K562 (cell line): Measurements from ENCODE around the gene SLC13A4. TPM values are rescaled to one million over a fixed set of nuclear protein-coding genes. Genes with fewer than 3 reads are reported as not detected.

ENCODE experiments used
- ATAC-seq: fragments of 200-7000 bp; cut with Tn5 transposase; 3 replicates; pipeline ENCODE4 v1.9.1; 2020; ENCODE audit warnings: moderate library complexity
- BruUV-seq: library from RNA; stranded (reverse); fragments of 400-500 nt; replicated peaks from 2 replicates; lab custom pipeline; 2021; lab: Mats Ljungman, UMichigan
- CTCF ChIA-PET: fragments of 300-600 bp; formaldehyde crosslinking; extraction: SDS; loops from one replicate; lab custom pipeline; 2021; ENCODE audit warnings: low intra/inter-chr PET ratio; lab: Yijun Ruan, JAX
- POLR2A ChIA-PET: fragments of 300-600, 350-650 bp; sonication (Branson Sonifier 250); formaldehyde crosslinking; extraction: SDS; loops from one replicate; lab custom pipeline; 2021; ENCODE audit warnings: antibody characterized with exemption, inconsistent platforms; lab: Yijun Ruan, JAX
- DNase-seq, 4 experiments: peaks; one replicate each; pipeline versions ENCODE4 v3.0.0 to v3.0.0-alpha.2; 2011 to 2018; ENCODE audit warnings: low spot score in 3 of 4, mixed read lengths in 3 of 4; ENCODE audit errors: extremely low read depth in 1 of 4
- FAIRE-seq: peaks from 2 replicates; lab custom pipeline; 2011; peaks lifted over from hg19 to GRCh38; lab: Jason Lieb, UNC
- H2AFZ ChIP-seq: 2 replicates; pipeline ENCODE4 v1.6.0; 2011; ENCODE audit warnings: low read depth, low read length, control low read depth, inconsistent platforms
- H3K27ac ChIP-seq: fragments of 200-600 bp; 3 replicates; pipeline ENCODE4 v1.8.0; 2011; ENCODE audit warnings: low read depth, mild to moderate bottlenecking, control low read depth, inconsistent platforms, low read length, moderate library complexity, mixed read lengths; ENCODE audit errors: extremely low read depth
- H3K27me3 ChIP-seq, 2 experiments: fragments of 300-600 bp in 1 of 2; 2 replicates in 1 of 2; 3 replicates in 1 of 2; pipeline versions ENCODE4 v1.6.0 to v1.8.0; 2011; ENCODE audit warnings: inconsistent platforms in 2 of 2, low read length in 2 of 2, mild to moderate bottlenecking in 1 of 2, mixed read lengths in 1 of 2, moderate library complexity in 1 of 2; ENCODE audit not compliant: control insufficient read depth in 2 of 2, insufficient read depth in 2 of 2
- H3K36me3 ChIP-seq: fragments of 300-600 bp; 3 replicates; pipeline ENCODE4 v1.8.0; 2011; ENCODE audit warnings: mild to moderate bottlenecking, low read length, inconsistent platforms; ENCODE audit not compliant: control insufficient read depth, insufficient read depth
- H3K4me1 ChIP-seq, 2 experiments: fragments of 200-600 bp in 1 of 2; replicated peaks in 1 of 2; 2 replicates in 1 of 2; 3 replicates in 1 of 2; pipeline versions ENCODE4 v1.5.1 to v1.8.0; 2011; ENCODE audit warnings: inconsistent platforms in 2 of 2, low read length in 2 of 2, mild to moderate bottlenecking in 1 of 2, mixed read lengths in 1 of 2, moderate library complexity in 1 of 2; ENCODE audit not compliant: control insufficient read depth in 2 of 2, insufficient read depth in 2 of 2
- H3K4me2 ChIP-seq: 2 replicates; pipeline ENCODE4 v1.6.1; 2011; ENCODE audit warnings: low read length, control low read depth, inconsistent platforms, mixed read lengths; ENCODE audit not compliant: insufficient read depth
- H3K4me3 ChIP-seq: fragments of 200-600 bp; sonication (generic), shearing (Covaris generic); 2 replicates; pipeline ENCODE4 v1.5.1; 2016; ENCODE audit warnings: control low read depth, inconsistent platforms
- H3K79me2 ChIP-seq: fragments of 200-600 bp; 3 replicates; pipeline ENCODE4 v1.8.0; 2011; ENCODE audit warnings: low read length, inconsistent platforms; ENCODE audit not compliant: control insufficient read depth, insufficient read depth
- H3K9ac ChIP-seq, 2 experiments: 2 replicates each; pipeline versions ENCODE4 v1.6.0 to v1.6.1; 2011; ENCODE audit warnings: low read depth in 2 of 2, low read length in 2 of 2, control low read depth in 1 of 2, inconsistent platforms in 1 of 2, mild to moderate bottlenecking in 1 of 2, mixed read lengths in 1 of 2; ENCODE audit not compliant: insufficient read depth in 1 of 2
- H3K9me1 ChIP-seq: one replicate; pipeline ENCODE4 v1.6.0; 2011; ENCODE audit warnings: inconsistent platforms, mild to moderate bottlenecking, low read length, moderate library complexity; ENCODE audit not compliant: control insufficient read depth, insufficient read depth
- H3K9me3 ChIP-seq: replicated peaks from 2 replicates; pipeline ENCODE4 v1.5.1; 2011; ENCODE audit warnings: low read depth, low read length, inconsistent platforms; ENCODE audit not compliant: control insufficient read depth, insufficient read depth
- H4K20me1 ChIP-seq: replicated peaks from 2 replicates; pipeline ENCODE4 v1.6.1; 2011; ENCODE audit warnings: low read length, inconsistent platforms, mixed read lengths; ENCODE audit not compliant: control insufficient read depth, insufficient read depth
- ATF3 ChIP-seq, 2 experiments: fragments of 450-650 bp in 1 of 2; sonication (generic) in 1 of 2; formaldehyde crosslinking in 1 of 2; IDR thresholded peaks in 1 of 2; conservative IDR thresholded peaks in 1 of 2; 2 replicates each; pipeline versions ENCODE4 v1.6.1 to v1.8.1; 2016 to 2023; ENCODE audit warnings: mild to moderate bottlenecking in 2 of 2, moderate library complexity in 2 of 2, inconsistent platforms in 1 of 2, missing genetic modification reagents in 1 of 2
- CEBPG ChIP-seq, 3 experiments: fragments of 200-800 bp in 1 of 3; sonication (Bioruptor generic) in 1 of 3; sonication (generic) in 1 of 3; formaldehyde crosslinking in 1 of 3; IDR thresholded peaks in 2 of 3; conservative IDR thresholded peaks in 1 of 3; 2 replicates each; pipeline versions ENCODE4 v1.6.1 to v1.8.0; 2016 to 2022; ENCODE audit warnings: missing compliant biosample characterization in 2 of 3, missing genetic modification characterization in 2 of 3, mild to moderate bottlenecking in 1 of 3, missing genetic modification reagents in 1 of 3
- CTBP1 ChIP-seq: fragments of 450-650 bp; IDR thresholded peaks from 2 replicates; pipeline ENCODE4 v1.6.1; 2016; ENCODE audit warnings: borderline replicate concordance
- NFE2L1 ChIP-seq: fragments of 450-650 bp; IDR thresholded peaks from 2 replicates; pipeline ENCODE4 v1.6.1; 2016; ENCODE audit warnings: missing genetic modification characterization, low read depth, mild to moderate bottlenecking, missing compliant biosample characterization, moderate library complexity, borderline replicate concordance
- PRDM10 ChIP-seq: fragments of 450-650 bp; IDR thresholded peaks from 2 replicates; pipeline ENCODE4 v1.6.1; 2018; ENCODE audit not compliant: partially characterized antibody
- RBBP5 ChIP-seq: fragments of 200-600 bp; sonication (generic); IDR thresholded peaks from 2 replicates; pipeline ENCODE4 v1.6.1; 2012; ENCODE audit warnings: borderline replicate concordance, mild to moderate bottlenecking, low read length, control low read depth, inconsistent platforms; ENCODE audit not compliant: insufficient read depth, poor library complexity, severe bottlenecking
- ZBTB33 ChIP-seq: sonication (generic); formaldehyde crosslinking; IDR thresholded peaks from 2 replicates; pipeline ENCODE4 v1.8.1; 2023; ENCODE audit warnings: mild to moderate bottlenecking, missing genetic modification reagents
- WGBS: fragments of 100-300 bp; shearing (Covaris generic); methylation state at CpG from one replicate; pipeline ENCODE4 v1.1.6; 2016; ENCODE audit warnings: low coverage, mixed read lengths; ENCODE audit not compliant: insufficient coverage; ENCODE audit errors: missing lambda C conversion rate; 5-methylcytosine and 5-hydroxymethylcytosine counted together
- in situ Hi-C: fragments of 300-500 bp; cut with MboI; formaldehyde crosslinking; loops from 4 replicates; pipeline ENCODE4 v1.15.0; 2018; ENCODE audit warnings: inconsistent platforms, mixed read lengths
- intact Hi-C: fragments of 100-400 bp; cut with micrococcal nuclease; formaldehyde crosslinking; loops from 2 replicates; pipeline ENCODE4 v1.14.2; 2022
- polyA plus RNA-seq, 8 experiments: library from polyadenylated mRNA; depleted of rRNA in 4 of 8; stranded (reverse) in 5 of 8; unstranded in 3 of 8; fragments of >200 nt; fragmentation: Nextera tagmentation in 2 of 8; fragmentation: Illumina TruSeq in 1 of 8; extraction: Ambion mirVana in 2 of 8; extraction: Trizol in 1 of 8; gene quantifications; 2 replicates each; pipeline versions ENCODE4 v1.2.1 to v1.2.3, GENCODE V29; 2011 to 2014; ENCODE audit warnings: inconsistent platforms in 1 of 8, missing spikeins in 1 of 8
- total RNA-seq, 7 experiments: library from RNA; depleted of rRNA in 6 of 7; stranded (reverse); fragments of >200 nt in 6 of 7; fragmentation: Illumina TruSeq in 2 of 7; extraction: Trizol in 2 of 7; gene quantifications; 2 replicates each; pipeline versions ENCODE4 v1.2.1 to v1.2.3, GENCODE V29; 2011 to 2021; ENCODE audit warnings: low replicate concordance in 1 of 7

The SLC13A4 gene
- total and polyA plus RNA-seq, 9 of the 15 experiments (the other 6 are each of a cell fraction or from before 2014, with no cell fraction given) = 0.11 to 1.0 (median 0.36) TPM

- TF ChIP-seq RBBP5 (peak; percentile 32), CTBP1 (peak; percentile 96; the same call in 1 of the 2 replicates), PRDM10 (peak; percentile 57)
Observed at GRCh38 chr7:135650831-135651573, 77.0 kb downstream of the SLC13A4 start (continued).

GRCh38 chr7:135648235-135648634 lies 79.8 kb downstream of the SLC13A4 start:
- Histone ChIP-seq H2AFZ (no peak overlapping the region), H3K27me3 (no peaks in the 10 kb centered on the region), H4K20me1 (peaks cover 6% of the 10 kb centered on the region; the same call in 1 of the 2 replicates), H3K4me3 (no peak overlapping the region), H3K36me3 (peaks cover 67% of the 10 kb centered on the region), H3K9me3 (no peaks in the 10 kb centered on the region), H3K79me2 (no peaks in the 10 kb centered on the region), H3K9ac (no peak overlapping the region), H3K27ac (no peak overlapping the region), H3K4me1 (peaks cover 10% of the 10 kb centered on the region in 2 experiments; a peak in 3 of 5 replicates), H3K4me2 (no peak overlapping the region), H3K9me1 (no peaks in the 10 kb centered on the region)
- DNase-seq (no peak), ATAC-seq (no peak), FAIRE-seq (no peak)
- 96% methylated on average over 7 of the region's 7 CpGs for WGBS
- CTCF ChIA-PET = no interaction called here
- intact Hi-C loops (loop anchor here (5.0 to 10.0 kb wide), 2 partner anchors 136 to 233 kb away; partner anchors contain the start of gene CNOT4), in situ Hi-C loops (loop anchor here (10.0 kb wide), 1 partner anchor 363 kb away; no protein-coding TSS in a partner anchor)
- TF ChIP-seq CEBPG (CRISPR knock-in tag; IDR thresholded peaks at IDR 0.05) = peak; percentile 28; the same call in 1 of the 2 replicates
- TF ChIP-seq CEBPG (tag; conservative IDR thresholded peaks at IDR 0.05 in 1 of 2, IDR thresholded peaks at IDR 0.05 in 1 of 2) = peak; percentile 38 to 65; a peak in 2 of 4 replicates
- TF ChIP-seq RBBP5 = no peak
- TF ChIP-seq NFE2L1 = no peak
- peak; percentile 73 for TF ChIP-seq ZBTB33 (CRISPR knock-in tag)
- TF ChIP-seq ATF3 (IDR thresholded peaks at IDR 0.05) = peak; percentile 44; the same call in 1 of the 2 replicates
- TF ChIP-seq ATF3 (CRISPR knock-in tag; conservative IDR thresholded peaks at IDR 0.05) = no peak
- no TSS peak for BruUV-seq
- POLR2A ChIA-PET = no interaction called here
